Mucosa of descending colon (tissue), 3 donors: ENCODE results near the gene RIPOR3. TPM values are rescaled to one million over a fixed set of nuclear protein-coding genes. Genes with fewer than 3 reads are reported as not detected.

ENCODE experiments used
- ATAC-seq: fragments of 200-7000 bp; cut with Tn5 transposase; one replicate; pipeline ENCODE4 v1.9.1; 2020; ENCODE audit warnings: mild to moderate bottlenecking, moderate library complexity
- DNase-seq, 3 donors: peaks; one replicate each; pipeline ENCODE4 v3.0.0-alpha.2; 2020
- H3K36me3 ChIP-seq: fragments of 200-600 bp; one replicate; pipeline ENCODE4 v1.8.0; 2021; ENCODE audit warnings: low read depth, mild to moderate bottlenecking
- H3K4me1 ChIP-seq: fragments of 200-600 bp; one replicate; pipeline ENCODE4 v1.8.0; 2021; ENCODE audit warnings: low read depth, mild to moderate bottlenecking
- H3K4me3 ChIP-seq: fragments of 200-600 bp; one replicate; pipeline ENCODE4 v1.8.0; 2021; ENCODE audit warnings: mild to moderate bottlenecking
- H3K9me3 ChIP-seq: fragments of 200-600 bp; one replicate; pipeline ENCODE4 v1.8.0; 2021; ENCODE audit warnings: mild to moderate bottlenecking
- CTCF ChIP-seq: fragments of 200-600 bp; IDR thresholded peaks from one replicate; pipeline ENCODE4 v1.8.0; 2022; ENCODE audit warnings: antibody characterized with exemption, mild to moderate bottlenecking
- intact Hi-C, 2 donors: fragments of 100-400 bp; cut with DNase I in 1 of 2; cut with micrococcal nuclease in 1 of 2; formaldehyde crosslinking; loops; one replicate each; pipeline versions ENCODE4 v1.11.0 to v1.11.1; 2022; cut with DNase I, micrococcal nuclease
- total RNA-seq, 3 donors: library from RNA; stranded (reverse); fragmentation: NEBNext Ultra II Directional in 2 of 3; extraction: Animal tissue kit (Norgen Biotek cat#: 25700) in 2 of 3; gene quantifications; one replicate each; pipeline versions ENCODE4 v1.2.1 to v1.2.4, GENCODE V29; 2021 to 2023
- donor health status: DM: no; HTN: no; CAD: no; lungs with moderate emphysema.
- donor health status: DM: no; HTN: no; CAD: no.
- donor health status: DM: no; HTN: yes; CAD: no.

Gene RIPOR3
- total RNA-seq, 3 donors from 2014 or later = 2.2 to 13.4 (median 5.8) TPM

GRCh38 chr20:50635676-50636600 is 55.4 kb downstream of the RIPOR3 start:
- Histone ChIP-seq H3K4me3 (no peak overlapping the region), H3K4me1 (no peaks in the 10 kb centered on the region), H3K9me3 (no peaks in the 10 kb centered on the region), H3K36me3 (no peaks in the 10 kb centered on the region)
- intact Hi-C loops = no loop called here
- ATAC-seq = peak; percentile 86
- DNase-seq = peak in 2 of 3 donors; percentile 81
- peak; percentile 91 for TF ChIP-seq CTCF

DNA sequence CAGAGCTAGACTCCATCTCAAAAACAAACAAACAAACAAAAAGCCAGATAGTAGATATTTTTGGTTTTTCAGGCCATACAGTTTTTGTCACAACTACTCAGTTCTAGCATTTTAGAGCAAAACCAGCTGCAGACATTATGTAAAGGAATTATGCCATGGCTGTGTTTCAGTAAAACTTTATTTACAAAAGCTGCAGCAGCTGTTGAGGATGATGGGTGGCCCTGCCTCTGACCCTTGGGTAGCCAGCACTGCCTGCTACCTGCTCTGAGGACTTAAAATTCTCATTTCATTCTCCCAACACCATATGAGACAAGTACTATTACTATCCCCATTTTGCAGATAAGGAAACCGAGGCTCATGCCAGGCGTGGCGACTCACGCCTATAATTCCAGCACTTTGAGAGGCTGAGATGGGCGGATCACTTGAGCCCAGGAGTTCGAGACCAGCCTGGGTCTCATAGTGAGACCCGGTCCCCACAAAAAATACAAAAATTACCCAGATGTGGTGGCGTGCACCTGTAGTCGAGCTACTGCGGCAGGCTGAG is 56.3 kb downstream of the RIPOR3 start:
- no peaks in the 10 kb centered on the region for H3K36me3 ChIP-seq
- no peaks in the 10 kb centered on the region for H3K4me1 ChIP-seq
- intact Hi-C loops = no loop called here
- no peak overlapping the region for H3K4me3 ChIP-seq
- no peak for ATAC-seq
- no peaks in the 10 kb centered on the region for H3K9me3 ChIP-seq
- TF ChIP-seq CTCF = no peak
- DNase-seq = no peak

GRCh38 chr20:50634191-50634590 is 57.2 kb downstream of the RIPOR3 start:
- Histone ChIP-seq H3K4me3 (no peak overlapping the region), H3K4me1 (no peaks in the 10 kb centered on the region), H3K9me3 (no peaks in the 10 kb centered on the region), H3K36me3 (no peaks in the 10 kb centered on the region)
- ATAC-seq = no peak
- no peak for DNase-seq
- no peak for TF ChIP-seq CTCF
- intact Hi-C loops = no loop called here

DNA sequence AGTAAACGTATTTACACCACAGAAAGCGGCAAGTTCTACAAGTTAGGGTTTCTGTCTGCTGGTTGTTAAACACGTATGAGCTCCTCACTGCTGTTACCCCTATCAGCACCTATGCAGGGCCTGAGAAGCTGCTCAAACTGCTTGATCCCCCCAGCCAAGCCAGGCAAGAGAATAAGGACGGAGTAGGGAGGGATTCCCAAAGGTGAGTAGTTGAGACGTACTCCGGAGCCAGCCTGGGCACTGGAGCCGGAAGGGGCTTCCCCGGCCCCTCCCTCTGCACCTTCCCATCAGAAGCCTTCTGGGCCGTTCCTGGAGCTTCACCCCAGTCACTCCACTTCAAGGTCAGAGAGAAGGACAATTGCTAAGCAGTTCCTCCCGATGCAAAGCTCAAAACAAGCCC is 58.0 kb downstream of the RIPOR3 start:
- no peaks in the 10 kb centered on the region for H3K36me3 ChIP-seq
- intact Hi-C loops = no loop called here
- H3K9me3 ChIP-seq = no peaks in the 10 kb centered on the region
- no peak overlapping the region for H3K4me3 ChIP-seq
- H3K4me1 ChIP-seq = no peaks in the 10 kb centered on the region
- ATAC-seq (no peak), DNase-seq (no peak)
- no peak for TF ChIP-seq CTCF

DNA sequence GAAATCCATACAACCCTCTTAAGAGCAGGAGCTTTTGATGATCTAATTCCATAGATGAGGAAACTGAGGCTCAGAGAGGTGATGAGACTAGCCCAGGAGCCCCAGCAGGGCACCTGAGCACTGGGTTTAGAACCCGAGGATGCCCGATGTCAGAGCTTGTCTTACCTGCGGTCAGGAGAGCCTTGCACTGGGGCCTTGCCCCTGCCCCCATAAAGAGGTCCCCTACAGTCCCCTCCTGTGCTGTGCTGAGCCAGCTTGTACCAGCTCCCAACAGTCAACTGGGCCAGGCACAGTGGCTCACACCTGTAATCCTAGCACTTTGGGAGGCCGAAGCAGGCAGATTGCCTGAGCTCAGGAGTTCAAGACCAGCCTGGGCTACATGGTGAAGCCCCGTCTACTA is 58.6 kb downstream of the RIPOR3 start:
- intact Hi-C loops = no loop called here
- Histone ChIP-seq H3K36me3 (no peaks in the 10 kb centered on the region), H3K9me3 (no peaks in the 10 kb centered on the region), H3K4me1 (no peaks in the 10 kb centered on the region), H3K4me3 (no peak overlapping the region)
- DNase-seq = no peak
- TF ChIP-seq CTCF = no peak
- ATAC-seq = no peak
